ENCODE data around the gene SLC16A13. TPM values are rescaled to one million over a fixed set of nuclear protein-coding genes. Genes with fewer than 3 reads are reported as not detected.

Gene SLC16A13
- total RNA-seq, 1 donor from 2014 or later = 7.9 TPM

DNA sequence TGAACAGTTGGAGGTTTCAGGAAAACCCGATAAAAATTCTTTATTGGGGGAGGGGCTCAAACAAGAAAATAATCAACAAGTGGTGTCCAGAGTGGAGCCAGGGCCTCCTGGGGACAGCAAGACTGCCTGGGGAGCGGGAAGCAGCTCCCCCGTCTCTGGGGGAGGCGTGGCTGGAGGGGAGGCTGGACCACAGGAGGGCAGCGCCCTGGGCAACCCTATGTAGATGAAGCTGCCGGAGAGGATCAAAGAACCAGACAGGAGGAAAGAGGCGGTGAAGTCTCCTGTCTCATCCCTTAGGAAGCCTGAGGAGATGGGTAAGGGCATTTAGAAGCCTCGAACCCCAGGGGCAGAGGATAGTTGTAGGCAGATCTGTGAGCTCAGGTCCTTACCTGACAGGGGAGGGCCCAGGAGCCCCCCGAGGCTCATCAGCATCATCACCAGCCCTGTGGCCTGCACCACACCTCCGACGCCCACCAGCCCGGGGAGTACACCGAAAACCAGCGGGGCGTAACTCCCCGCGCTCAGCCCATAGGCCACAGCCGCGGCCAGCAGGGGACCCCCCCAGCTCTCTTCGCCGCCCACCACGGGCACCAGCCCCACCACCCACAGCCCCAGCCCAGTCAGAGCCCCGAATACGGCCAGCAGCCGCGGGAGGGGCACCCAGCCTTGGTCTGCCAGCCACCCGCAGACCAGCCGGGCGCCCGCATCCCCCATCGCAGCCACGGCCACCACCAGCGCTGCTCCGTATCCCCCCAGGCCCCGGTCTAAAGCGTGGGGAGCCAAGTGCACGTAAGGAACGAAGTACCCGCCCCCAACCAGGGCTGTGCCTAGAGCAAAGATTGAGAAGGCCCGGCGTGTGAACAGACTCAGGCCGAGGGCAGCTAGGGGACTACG, 6.0 kb downstream of the SLC16A13 start:
- H3K27ac Mint-ChIP-seq (ENCODE audit: unreplicated experiment) = no peak overlapping the region
- H3K4me3 Mint-ChIP-seq (ENCODE audit: unreplicated experiment) = peak overlapping the region; percentile 52
- TF ChIP-seq, protein P1, sequence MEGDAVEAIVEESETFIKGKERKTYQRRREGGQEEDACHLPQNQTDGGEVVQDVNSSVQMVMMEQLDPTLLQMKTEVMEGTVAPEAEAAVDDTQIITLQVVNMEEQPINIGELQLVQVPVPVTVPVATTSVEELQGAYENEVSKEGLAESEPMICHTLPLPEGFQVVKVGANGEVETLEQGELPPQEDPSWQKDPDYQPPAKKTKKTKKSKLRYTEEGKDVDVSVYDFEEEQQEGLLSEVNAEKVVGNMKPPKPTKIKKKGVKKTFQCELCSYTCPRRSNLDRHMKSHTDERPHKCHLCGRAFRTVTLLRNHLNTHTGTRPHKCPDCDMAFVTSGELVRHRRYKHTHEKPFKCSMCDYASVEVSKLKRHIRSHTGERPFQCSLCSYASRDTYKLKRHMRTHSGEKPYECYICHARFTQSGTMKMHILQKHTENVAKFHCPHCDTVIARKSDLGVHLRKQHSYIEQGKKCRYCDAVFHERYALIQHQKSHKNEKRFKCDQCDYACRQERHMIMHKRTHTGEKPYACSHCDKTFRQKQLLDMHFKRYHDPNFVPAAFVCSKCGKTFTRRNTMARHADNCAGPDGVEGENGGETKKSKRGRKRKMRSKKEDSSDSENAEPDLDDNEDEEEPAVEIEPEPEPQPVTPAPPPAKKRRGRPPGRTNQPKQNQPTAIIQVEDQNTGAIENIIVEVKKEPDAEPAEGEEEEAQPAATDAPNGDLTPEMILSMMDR (IDR thresholded peaks at IDR 0.05) = no peak
- DNase-seq (ENCODE audit: extremely low spot score, unreplicated experiment) = no peak
- H3K36me3 Mint-ChIP-seq (ENCODE audit: unreplicated experiment) = no peaks in the 10 kb centered on the region
- no peaks in the 10 kb centered on the region for H3K9me3 Mint-ChIP-seq (ENCODE audit: unreplicated experiment)
- H3K27me3 Mint-ChIP-seq (ENCODE audit: unreplicated experiment) = peaks cover 16% of the 10 kb centered on the region
- H3K4me1 Mint-ChIP-seq (ENCODE audit: unreplicated experiment) = peaks cover 25% of the 10 kb centered on the region

DNA sequence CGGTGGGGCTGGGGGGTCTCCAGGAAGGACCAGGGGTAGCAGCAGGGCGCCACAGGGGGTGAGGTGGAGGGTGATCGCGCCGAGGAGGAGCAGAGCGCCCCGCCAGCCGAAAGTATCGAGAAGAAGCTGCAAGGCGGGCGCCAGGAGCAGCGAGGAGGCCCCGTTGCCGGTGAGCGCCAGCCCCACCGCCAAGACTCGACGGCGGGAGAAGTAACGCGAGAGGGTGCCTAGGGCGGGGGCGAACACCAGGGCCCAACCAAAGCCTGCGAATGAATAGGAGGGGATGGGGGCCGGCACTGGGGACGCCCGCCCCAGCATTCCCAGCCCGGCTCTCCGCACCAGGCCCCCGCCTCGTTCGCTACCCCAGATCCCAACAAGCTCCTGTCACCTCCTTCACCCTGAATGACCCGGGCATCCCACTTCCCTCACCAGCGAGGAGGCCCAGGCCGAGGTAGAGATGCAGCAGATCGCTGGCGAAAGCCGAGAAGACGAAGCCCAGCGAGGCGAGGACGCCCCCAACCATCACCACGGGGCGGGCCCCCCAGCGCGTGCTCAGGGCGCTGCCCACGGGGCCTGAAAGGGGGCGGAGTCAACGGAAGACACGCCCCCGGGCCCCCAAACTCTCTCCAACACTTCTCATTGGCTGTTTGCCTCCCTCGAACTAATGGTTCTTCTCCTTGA, 6.8 kb downstream of the SLC16A13 start:
- Mint-ChIP-seq H3K27ac (ENCODE audit: unreplicated experiment) (no peak overlapping the region), H3K36me3 (ENCODE audit: unreplicated experiment) (no peaks in the 10 kb centered on the region), H3K27me3 (ENCODE audit: unreplicated experiment) (peaks cover 23% of the 10 kb centered on the region), H3K9me3 (ENCODE audit: unreplicated experiment) (no peaks in the 10 kb centered on the region), H3K4me1 (ENCODE audit: unreplicated experiment) (peaks cover 25% of the 10 kb centered on the region), H3K4me3 (ENCODE audit: unreplicated experiment) (peak overlapping the region; percentile 52)
- TF ChIP-seq, protein P1 (IDR thresholded peaks at IDR 0.05) = no peak
- no peak for DNase-seq (ENCODE audit: extremely low spot score, unreplicated experiment)

DNA sequence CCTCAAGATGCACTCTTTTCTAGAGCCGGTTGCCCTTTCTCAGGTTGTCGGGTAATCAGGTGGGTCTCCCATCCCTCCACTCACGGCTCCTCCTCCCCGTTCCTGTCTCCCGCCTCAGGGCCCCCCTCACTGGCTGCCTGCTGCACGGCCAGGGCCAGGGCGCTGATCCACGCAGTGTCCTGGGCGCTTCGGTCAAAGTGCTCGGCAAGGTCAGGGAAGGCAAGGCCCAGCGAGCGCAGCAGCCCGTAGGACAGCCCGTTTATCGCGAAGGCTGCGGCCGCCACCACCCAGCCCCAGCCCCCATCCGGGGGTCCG, 7.3 kb downstream of the SLC16A13 start:
- Mint-ChIP-seq H3K9me3 (ENCODE audit: unreplicated experiment) (no peaks in the 10 kb centered on the region), H3K27me3 (ENCODE audit: unreplicated experiment) (peaks cover 24% of the 10 kb centered on the region), H3K4me3 (ENCODE audit: unreplicated experiment) (peak overlapping the region; percentile 40), H3K36me3 (ENCODE audit: unreplicated experiment) (no peaks in the 10 kb centered on the region), H3K4me1 (ENCODE audit: unreplicated experiment) (peaks cover 25% of the 10 kb centered on the region), H3K27ac (ENCODE audit: unreplicated experiment) (no peak overlapping the region)
- no peak for DNase-seq (ENCODE audit: extremely low spot score, unreplicated experiment)
- TF ChIP-seq, protein P1 (IDR thresholded peaks at IDR 0.05) = no peak

DNA sequence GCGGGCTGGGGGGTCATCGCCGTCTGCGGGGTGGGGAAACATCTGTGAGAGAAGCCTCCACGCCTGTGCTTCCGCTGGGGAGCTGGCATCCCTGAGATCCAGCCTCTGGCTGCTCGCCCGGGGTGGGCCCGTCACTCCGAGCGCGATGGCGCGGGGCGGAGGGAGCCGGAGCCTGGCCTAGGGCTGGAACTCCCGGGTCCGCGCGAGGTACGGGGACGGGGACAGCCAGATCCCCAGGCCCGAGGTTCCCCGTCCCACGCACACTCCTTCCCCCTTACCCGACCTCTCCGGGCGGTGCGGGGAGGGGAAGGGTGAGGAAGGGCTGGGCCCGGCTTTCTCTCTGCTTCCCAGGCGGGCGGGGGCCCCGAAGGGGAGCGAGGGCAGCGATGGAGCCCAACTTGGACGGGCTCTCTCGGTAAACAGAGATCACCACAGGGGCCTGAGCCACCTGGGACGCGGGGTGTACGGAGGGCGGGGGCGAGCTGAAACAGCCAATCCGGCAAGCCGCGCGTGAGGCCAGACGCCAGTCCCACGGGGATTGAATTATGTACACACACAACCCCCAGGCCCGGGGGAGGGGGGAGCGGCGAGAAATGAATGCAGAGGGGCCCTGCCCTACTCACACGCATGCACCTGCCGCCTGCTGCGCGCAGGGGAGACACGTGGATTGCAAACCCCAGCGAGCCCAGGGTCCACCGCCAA, 7.8 kb downstream of the SLC16A13 start, which contains the start of gene SLC16A11:
TSS of gene SLC16A11 (minus strand) at position 596 of the 702 bp plus-strand sequence. CDS start at position 17, 579 bp downstream.
- Mint-ChIP-seq H3K9me3 (ENCODE audit: unreplicated experiment) (no peaks in the 10 kb centered on the region), H3K27me3 (ENCODE audit: unreplicated experiment) (peaks cover 24% of the 10 kb centered on the region), H3K36me3 (ENCODE audit: unreplicated experiment) (no peaks in the 10 kb centered on the region), H3K4me1 (ENCODE audit: unreplicated experiment) (peaks cover 22% of the 10 kb centered on the region), H3K4me3 (ENCODE audit: unreplicated experiment) (peak within 1 kb of the TSS; percentile 51), H3K27ac (ENCODE audit: unreplicated experiment) (no peak within 1 kb of the TSS)
- TF ChIP-seq, protein P1 (IDR thresholded peaks at IDR 0.05) = no peak
- DNase-seq (ENCODE audit: extremely low spot score, unreplicated experiment) = no peak
